Fibroblast of pulmonary artery (primary cell): Measurements from ENCODE around the gene ADARB2.

Experiments
- DNase-seq: peaks from one replicate; pipeline ENCODE4 v3.0.0-alpha.2; 2010; ENCODE audit warnings: low read depth
- H3K4me3 ChIP-seq: replicated peaks from 2 replicates; pipeline ENCODE4 v1.5.1; 2011; ENCODE audit warnings: low read depth, mild to moderate bottlenecking, control low read depth, low read length, moderate library complexity
- CTCF ChIP-seq: IDR thresholded peaks from 2 replicates; pipeline ENCODE4 v1.5.1; 2011; ENCODE audit warnings: mild to moderate bottlenecking, control low read depth, low read length, inconsistent platforms; ENCODE audit errors: missing control alignments

ADARB2 gene

GRCh38 chr10:1570416-1571051, 166.8 kb downstream of the ADARB2 start:
- DNase-seq, result no peak
- no peak overlapping the region for H3K4me3 ChIP-seq
- TF ChIP-seq CTCF, result no peak

- no peak overlapping the region for H3K4me3 ChIP-seq
- TF ChIP-seq CTCF, result no peak
Measured at GRCh38 chr10:1569208-1569607, 168.1 kb downstream of the ADARB2 start.

GRCh38 chr10:1567742-1568495, 169.4 kb downstream of the ADARB2 start:
- TF ChIP-seq CTCF, result no peak
- H3K4me3 ChIP-seq, result no peak overlapping the region

More at GRCh38 chr10:1569208-1569607, 168.1 kb downstream of the ADARB2 start:
- no peak for DNase-seq

GRCh38 chr10:1567152-1567551, 170.2 kb downstream of the ADARB2 start:
- TF ChIP-seq CTCF, result no peak
- no peak for DNase-seq
- H3K4me3 ChIP-seq, result no peak overlapping the region

More at GRCh38 chr10:1567742-1568495, 169.4 kb downstream of the ADARB2 start:
- no peak for DNase-seq

GRCh38 chr10:1564791-1565190, 172.5 kb downstream of the ADARB2 start:
- H3K4me3 ChIP-seq, result no peak overlapping the region
- no peak for TF ChIP-seq CTCF
- no peak for DNase-seq

- DNase-seq, result no peak
- no peak overlapping the region for H3K4me3 ChIP-seq
- no peak for TF ChIP-seq CTCF
Measured at GRCh38 chr10:1563028-1563427, 174.3 kb downstream of the ADARB2 start.
